H7 (cell line): ENCODE results near the gene GOLGA8R. TPM values are rescaled to one million over a fixed set of nuclear protein-coding genes. Genes with fewer than 3 reads are reported as not detected.
"Not testable (repeated sequence)": the region's sequence is repeated elsewhere in the genome, so short reads cannot be mapped to it uniquely, and the experiment has no call there.

ENCODE experiments used
- DNase-seq: peaks from one replicate; pipeline ENCODE4 v3.0.0; 2012
- H3K27me3 ChIP-seq: 2 replicates; pipeline ENCODE4 v1.6.0; 2011; ENCODE audit warnings: mild to moderate bottlenecking, low read length; ENCODE audit not compliant: control insufficient read depth, insufficient read depth
- H3K36me3 ChIP-seq: replicated peaks from 2 replicates; pipeline ENCODE4 v1.5.1; 2011; ENCODE audit warnings: low read length; ENCODE audit not compliant: control insufficient read depth, insufficient read depth
- H3K4me3 ChIP-seq: 2 replicates; pipeline ENCODE4 v1.5.1; 2011; ENCODE audit warnings: low read depth, mild to moderate bottlenecking, control low read depth, low read length, moderate library complexity; ENCODE audit not compliant: insufficient read depth
- total RNA-seq: library from RNA; depleted of rRNA; stranded (reverse); fragments of >200 nt; shearing (Covaris generic); gene quantifications from 2 replicates; pipeline ENCODE4 v1.2.3, GENCODE V29; 2014; rRNA removed

The GOLGA8R gene
- total RNA-seq, 1 experiment from 2014 or later, result not detected

- not testable (repeated sequence) for H3K27me3 ChIP-seq, DNase-seq, H3K4me3 ChIP-seq, H3K36me3 ChIP-seq
Observed at GRCh38 chr15:30375872-30376271, 38.2 kb downstream of the GOLGA8R start.

DNA sequence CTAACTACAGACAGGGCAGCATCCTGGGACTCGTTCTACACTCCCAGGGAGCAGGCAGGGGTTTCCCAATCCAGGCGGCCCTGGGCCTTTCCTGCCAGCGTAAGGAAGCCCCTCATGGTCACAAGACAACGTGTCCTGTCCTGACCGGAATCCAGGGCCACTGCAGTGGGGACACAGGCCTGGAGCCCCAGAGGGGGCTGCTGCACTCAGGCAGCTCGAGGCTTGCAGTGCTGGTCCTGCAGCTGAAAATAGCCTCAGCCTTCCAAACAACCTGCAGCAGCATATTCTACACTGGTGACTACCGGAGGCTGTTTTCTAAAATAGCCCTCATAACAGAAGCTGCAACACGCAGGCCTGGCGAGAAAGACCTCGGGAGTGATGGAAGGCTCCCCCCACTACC is 39.2 kb downstream of the GOLGA8R start:
- not testable (repeated sequence) for H3K36me3 ChIP-seq, H3K4me3 ChIP-seq, DNase-seq, H3K27me3 ChIP-seq

GRCh38 chr15:30368271-30368670 is 45.8 kb downstream of the GOLGA8R start:
- not testable (repeated sequence) for DNase-seq, H3K36me3 ChIP-seq, H3K4me3 ChIP-seq, H3K27me3 ChIP-seq

DNA sequence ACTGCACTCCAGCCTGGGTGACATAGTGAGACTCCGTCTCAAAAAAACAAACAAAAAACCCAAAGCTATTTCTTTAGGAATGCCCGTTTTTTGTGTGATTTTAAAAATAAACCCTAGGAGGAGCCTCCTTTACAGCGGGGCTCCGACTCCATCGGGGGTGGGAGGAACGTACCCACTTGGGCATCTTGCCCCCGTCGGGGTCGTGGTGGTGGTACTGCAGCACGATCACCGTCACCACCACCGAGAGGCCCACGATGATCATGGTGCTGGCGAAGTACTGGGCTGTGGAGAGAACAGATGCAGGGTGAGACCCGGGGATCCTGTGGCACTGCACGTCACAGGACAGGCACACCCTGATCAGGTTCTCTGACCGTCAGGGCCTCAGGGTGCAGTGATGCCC is 46.8 kb downstream of the GOLGA8R start:
- H3K36me3 ChIP-seq, DNase-seq, H3K27me3 ChIP-seq, H3K4me3 ChIP-seq: not testable (repeated sequence)

- not testable (repeated sequence) for DNase-seq, H3K27me3 ChIP-seq, H3K4me3 ChIP-seq, H3K36me3 ChIP-seq
Observed at GRCh38 chr15:30361404-30361803, 52.7 kb downstream of the GOLGA8R start.

DNA sequence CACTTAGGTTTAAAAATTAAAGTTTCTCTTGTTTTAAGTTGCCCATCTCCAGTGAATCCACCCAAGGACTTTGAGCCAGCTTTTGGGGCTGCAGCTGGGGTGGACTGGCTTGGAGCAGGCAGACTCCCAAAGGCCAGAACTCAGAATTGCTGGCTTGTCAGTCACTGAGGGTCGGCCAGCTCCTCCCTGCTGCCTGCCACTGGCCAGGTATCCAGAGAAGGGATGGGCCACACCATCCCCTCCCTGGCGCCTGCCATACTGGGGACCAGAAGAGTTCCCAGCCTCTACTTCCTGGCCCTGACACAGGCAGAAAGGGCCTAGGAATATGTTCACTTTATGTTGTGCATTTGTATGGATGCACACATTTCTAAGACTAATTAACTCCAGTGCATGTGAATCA is 53.1 kb downstream of the GOLGA8R start:
- H3K4me3 ChIP-seq, H3K36me3 ChIP-seq, H3K27me3 ChIP-seq, DNase-seq: not testable (repeated sequence)

DNA sequence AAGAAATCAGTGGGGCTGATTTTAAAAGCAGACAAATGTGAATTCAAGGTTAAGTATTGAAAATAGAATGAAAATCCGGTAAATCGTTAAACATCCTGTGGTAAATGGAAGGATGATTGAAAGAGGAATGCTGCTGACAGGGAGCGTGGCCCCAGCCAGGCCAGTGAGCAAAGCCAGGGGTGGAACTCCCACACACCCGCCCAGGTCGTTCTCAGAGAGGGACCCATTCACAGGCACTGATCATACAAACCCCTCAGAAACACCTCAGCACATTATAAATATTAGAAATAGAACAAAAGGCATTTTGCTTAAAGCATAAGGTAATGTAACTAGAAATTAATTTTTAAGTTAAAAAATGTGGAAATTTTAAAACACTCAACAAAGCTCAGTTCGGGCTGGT is 59.0 kb downstream of the GOLGA8R start:
- H3K27me3 ChIP-seq, H3K4me3 ChIP-seq, DNase-seq, H3K36me3 ChIP-seq: not testable (repeated sequence)

Other genes starting within 250 kb of the GOLGA8R start
- 2.1 and 2.2 TPM in 2 replicates for gene CHRFAM7A, start 20.7 kb downstream of the GOLGA8R start, total RNA-seq
- 0.81 TPM in 1 of 2 replicates, not detected in the other for gene GOLGA8Q, start 137.8 kb upstream of the GOLGA8R start, total RNA-seq
- gene GOLGA8H, start 189.8 kb upstream of the GOLGA8R start, total RNA-seq, result 0.44 and 0.45 TPM in 2 replicates